Chondrocyte (in vitro differentiated cells): ENCODE results near the gene LPP. TPM values are rescaled to one million over a fixed set of nuclear protein-coding genes. Genes with fewer than 3 reads are reported as not detected.
A peak's percentile ranks its signal among the peaks of the same experiment; 100 is the strongest.

Source experiments
- DNase-seq: peaks from one replicate; pipeline ENCODE4 v3.0.0; 2021; ENCODE audit warnings: mixed read lengths, low spot score
- H3K27ac Mint-ChIP-seq: one replicate; pipeline ENCODE4 v1.8.0; 2021; ENCODE audit warnings: mild to moderate bottlenecking, moderate library complexity, mixed read lengths; ENCODE audit not compliant: unreplicated experiment
- H3K27me3 Mint-ChIP-seq: 2 replicates; pipeline ENCODE4 v1.8.0; 2021; ENCODE audit warnings: low read depth, mixed read lengths
- H3K36me3 Mint-ChIP-seq: 2 replicates; pipeline ENCODE4 v1.8.0; 2021; ENCODE audit warnings: low read depth, mixed read lengths
- H3K4me1 Mint-ChIP-seq: 2 replicates; pipeline ENCODE4 v1.8.0; 2021; ENCODE audit warnings: low read depth, mild to moderate bottlenecking, mixed read lengths
- H3K4me3 Mint-ChIP-seq: one replicate; pipeline ENCODE4 v1.8.0; 2021; ENCODE audit warnings: mild to moderate bottlenecking, moderate library complexity, mixed read lengths; ENCODE audit not compliant: unreplicated experiment
- H3K9me3 Mint-ChIP-seq: 2 replicates; pipeline ENCODE4 v1.8.0; 2021; ENCODE audit warnings: low read depth, mixed read lengths
- total RNA-seq: library from RNA; stranded (reverse); gene quantifications from 3 replicates; pipeline ENCODE4 v1.2.1, GENCODE V29; 2021
- TF ChIP-seq, protein P1 (sequence below): fragments of 200-600 bp; sonication (generic); IDR thresholded peaks from 2 replicates; pipeline ENCODE4 v1.5.0; 2021; ENCODE audit warnings: antibody characterized with exemption, mild to moderate bottlenecking, moderate library complexity

Gene LPP
- total RNA-seq, 1 donor from 2014 or later: 295 TPM

DNA sequence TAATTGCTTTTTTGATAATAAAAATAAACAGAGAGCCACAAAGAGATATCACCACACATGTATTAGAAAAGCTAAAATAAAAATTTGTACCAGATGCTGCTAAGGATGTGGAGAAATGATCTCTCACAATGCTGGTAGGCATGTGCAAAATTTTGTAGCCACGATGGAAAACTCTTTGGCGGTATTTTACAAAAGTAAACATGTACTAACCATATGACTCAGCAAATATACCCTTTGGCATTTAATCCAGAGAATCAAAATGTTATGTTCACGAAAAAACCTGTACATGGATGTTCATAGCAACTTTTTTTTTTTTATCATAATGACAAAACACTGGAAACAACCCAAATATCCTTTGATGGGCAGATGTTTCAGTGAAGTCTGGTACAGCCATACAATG, 261.2 kb downstream of the LPP start:
- no peak overlapping the region for H3K27ac Mint-ChIP-seq
- no peaks in the 10 kb centered on the region for H3K27me3 Mint-ChIP-seq
- H3K36me3 Mint-ChIP-seq: peaks cover 4% of the 10 kb centered on the region
- H3K4me1 Mint-ChIP-seq: peaks cover 34% of the 10 kb centered on the region
- no peak overlapping the region for H3K4me3 Mint-ChIP-seq
- TF ChIP-seq, protein P1, sequence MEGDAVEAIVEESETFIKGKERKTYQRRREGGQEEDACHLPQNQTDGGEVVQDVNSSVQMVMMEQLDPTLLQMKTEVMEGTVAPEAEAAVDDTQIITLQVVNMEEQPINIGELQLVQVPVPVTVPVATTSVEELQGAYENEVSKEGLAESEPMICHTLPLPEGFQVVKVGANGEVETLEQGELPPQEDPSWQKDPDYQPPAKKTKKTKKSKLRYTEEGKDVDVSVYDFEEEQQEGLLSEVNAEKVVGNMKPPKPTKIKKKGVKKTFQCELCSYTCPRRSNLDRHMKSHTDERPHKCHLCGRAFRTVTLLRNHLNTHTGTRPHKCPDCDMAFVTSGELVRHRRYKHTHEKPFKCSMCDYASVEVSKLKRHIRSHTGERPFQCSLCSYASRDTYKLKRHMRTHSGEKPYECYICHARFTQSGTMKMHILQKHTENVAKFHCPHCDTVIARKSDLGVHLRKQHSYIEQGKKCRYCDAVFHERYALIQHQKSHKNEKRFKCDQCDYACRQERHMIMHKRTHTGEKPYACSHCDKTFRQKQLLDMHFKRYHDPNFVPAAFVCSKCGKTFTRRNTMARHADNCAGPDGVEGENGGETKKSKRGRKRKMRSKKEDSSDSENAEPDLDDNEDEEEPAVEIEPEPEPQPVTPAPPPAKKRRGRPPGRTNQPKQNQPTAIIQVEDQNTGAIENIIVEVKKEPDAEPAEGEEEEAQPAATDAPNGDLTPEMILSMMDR: no peak
- DNase-seq: no peak
- peaks cover 14% of the 10 kb centered on the region for H3K9me3 Mint-ChIP-seq

DNA sequence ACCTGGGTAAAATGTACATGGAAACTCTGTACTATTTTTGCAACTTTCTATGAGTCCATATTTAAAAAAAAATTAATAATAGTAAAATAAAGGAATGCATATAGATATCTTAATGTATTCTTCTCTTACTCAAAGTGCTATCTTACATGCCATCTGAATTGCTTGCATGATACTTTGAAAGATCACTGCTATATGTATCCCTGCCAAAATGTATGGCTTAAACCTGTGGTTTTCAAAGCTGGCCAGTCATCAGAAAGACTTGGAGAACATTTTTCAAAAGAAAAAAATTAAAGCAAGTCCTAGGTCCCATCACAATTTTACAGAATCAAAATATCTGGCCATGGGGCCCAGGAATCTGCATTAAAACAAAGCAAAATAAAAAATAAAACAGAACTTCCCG, 262.1 kb downstream of the LPP start:
- no peak for DNase-seq
- TF ChIP-seq, protein P1: no peak
- peaks cover 37% of the 10 kb centered on the region for H3K4me1 Mint-ChIP-seq
- H3K4me3 Mint-ChIP-seq: no peak overlapping the region
- H3K27me3 Mint-ChIP-seq: no peaks in the 10 kb centered on the region
- no peak overlapping the region for H3K27ac Mint-ChIP-seq
- peaks cover 2% of the 10 kb centered on the region for H3K36me3 Mint-ChIP-seq
- peaks cover 14% of the 10 kb centered on the region for H3K9me3 Mint-ChIP-seq

DNA sequence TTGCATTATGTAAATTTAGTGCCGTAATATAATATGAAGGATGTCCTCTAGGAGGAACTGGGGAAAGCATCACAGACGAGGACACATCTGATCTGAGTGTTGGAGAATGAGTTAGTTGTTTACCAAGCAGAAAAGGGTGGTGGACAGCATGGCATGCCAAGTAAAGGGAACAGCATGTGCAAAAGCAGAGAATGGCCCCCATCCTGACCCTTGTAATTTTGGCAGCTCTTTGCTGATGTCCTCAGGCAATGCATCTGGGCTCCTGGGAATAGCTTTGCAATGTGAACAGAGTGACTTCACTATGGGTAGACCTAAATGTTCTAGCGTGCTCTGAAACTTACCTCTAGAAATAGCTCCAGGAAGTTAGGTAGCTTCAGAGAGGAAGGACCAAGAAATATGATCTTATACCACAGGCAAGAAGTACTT, 263.3 kb downstream of the LPP start:
- peaks cover 14% of the 10 kb centered on the region for H3K9me3 Mint-ChIP-seq
- H3K27ac Mint-ChIP-seq: peak overlapping the region; percentile 11
- H3K4me1 Mint-ChIP-seq: peaks cover 50% of the 10 kb centered on the region
- H3K27me3 Mint-ChIP-seq: no peaks in the 10 kb centered on the region
- no peak for DNase-seq
- no peak overlapping the region for H3K4me3 Mint-ChIP-seq
- TF ChIP-seq, protein P1: no peak
- H3K36me3 Mint-ChIP-seq: peaks cover 2% of the 10 kb centered on the region

DNA sequence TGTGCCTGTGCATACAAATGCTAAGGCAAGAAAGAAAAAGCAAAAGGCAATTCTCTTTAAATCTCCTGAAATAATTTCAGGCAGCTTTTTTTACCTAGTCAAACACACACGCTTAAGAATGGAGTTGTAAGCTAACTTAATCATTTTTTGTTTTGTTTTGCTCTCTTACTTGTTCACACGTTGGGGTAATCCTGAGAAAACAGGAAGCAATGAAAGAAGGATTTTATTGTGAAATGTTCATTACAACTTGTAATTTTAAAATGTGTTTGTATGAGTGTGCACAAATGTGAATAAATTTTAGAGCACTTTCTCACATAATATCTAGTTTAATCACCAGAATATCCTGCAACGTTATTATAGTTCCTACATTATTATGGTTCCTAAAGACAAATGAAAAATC, 263.8 kb downstream of the LPP start:
- DNase-seq: no peak
- TF ChIP-seq, protein P1: no peak
- Mint-ChIP-seq H3K36me3 (peaks cover 2% of the 10 kb centered on the region), H3K4me1 (peaks cover 54% of the 10 kb centered on the region), H3K9me3 (peaks cover 14% of the 10 kb centered on the region), H3K27me3 (no peaks in the 10 kb centered on the region), H3K4me3 (no peak overlapping the region), H3K27ac (peak overlapping the region; percentile 41)

DNA sequence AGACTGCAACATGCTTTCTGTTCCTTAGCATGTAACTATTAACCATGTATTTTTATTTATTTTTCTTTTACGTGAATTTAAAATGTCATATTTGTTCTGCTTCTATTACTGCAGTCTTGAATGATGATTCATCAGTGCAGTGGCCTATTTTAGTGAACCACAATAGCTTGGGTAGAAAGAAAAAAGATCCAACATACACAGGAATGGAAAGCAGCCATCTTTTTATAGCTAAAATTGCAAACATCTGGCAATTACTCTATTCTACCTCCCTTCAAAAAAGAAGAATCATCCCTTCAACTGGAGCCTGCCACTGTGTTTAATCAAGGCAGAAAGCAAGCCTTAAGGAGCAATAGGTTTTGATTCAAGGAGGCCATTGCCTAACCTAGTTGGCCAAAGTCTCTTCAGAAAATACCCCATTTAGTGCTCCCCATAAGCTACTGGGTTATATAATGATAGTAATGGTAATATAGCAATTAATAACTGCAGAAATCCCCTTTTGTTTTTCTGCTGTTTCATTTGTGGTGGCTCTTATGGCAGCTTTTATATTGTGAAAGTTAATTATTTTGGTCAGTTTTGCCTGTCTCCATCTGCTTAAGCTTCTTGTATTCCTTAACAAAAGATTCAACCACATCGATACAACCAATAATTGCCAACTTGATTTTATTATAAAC, 267.3 kb downstream of the LPP start:
- TF ChIP-seq, protein P1: no peak

More for the DNA sequence above, 267.3 kb downstream of the LPP start:
- H3K27ac Mint-ChIP-seq: peak overlapping the region; percentile 79
- peaks cover 13% of the 10 kb centered on the region for H3K36me3 Mint-ChIP-seq
- no peaks in the 10 kb centered on the region for H3K27me3 Mint-ChIP-seq
- H3K4me1 Mint-ChIP-seq: peaks cover 38% of the 10 kb centered on the region
- peaks cover 27% of the 10 kb centered on the region for H3K9me3 Mint-ChIP-seq
- DNase-seq: no peak
- H3K4me3 Mint-ChIP-seq: no peak overlapping the region
